H1 (cell line): ENCODE measurements around the gene EGLN3. TPM values are rescaled to one million over a fixed set of nuclear protein-coding genes. Genes with fewer than 3 reads are reported as not detected.

ENCODE experiments used
- polyA plus RNA-seq, 7 experiments: library from polyadenylated mRNA; depleted of rRNA in 3 of 7; stranded (reverse) in 5 of 7; unstranded in 2 of 7; fragments of >200 nt in 5 of 7; fragments of 200-250 nt in 2 of 7; gene quantifications; 1 replicate in 5 of 7; 2 replicates in 1 of 7; 4 replicates in 1 of 7; pipeline versions ENCODE4 v1.2.1 to v1.2.3, GENCODE V29; 2011 to 2013; ENCODE audit warnings: missing spikeins in 2 of 7, mixed read lengths in 2 of 7
- total RNA-seq: library from RNA; stranded (reverse); fragmentation: NEBNext Ultra II Directional; extraction: Animal tissue kit (Norgen Biotek cat#: 25700); gene quantifications from 2 replicates; pipeline ENCODE4 v1.2.1, GENCODE V29; 2021
- TF ChIP-seq, protein P1 (sequence below): fragments of 300-600 bp; sonication (generic); IDR thresholded peaks from 2 replicates; pipeline ENCODE4 v1.7.1; 2012; ENCODE audit warnings: low read length, moderate library complexity, mild to moderate bottlenecking, inconsistent platforms; ENCODE audit not compliant: insufficient replicate concordance

EGLN3 gene
- total and polyA plus RNA-seq, 2 of the 8 experiments (the other 6 are each of a cell fraction or from before 2014, with no cell fraction given): 10.6 to 27.3 TPM

- TF ChIP-seq, protein P1, sequence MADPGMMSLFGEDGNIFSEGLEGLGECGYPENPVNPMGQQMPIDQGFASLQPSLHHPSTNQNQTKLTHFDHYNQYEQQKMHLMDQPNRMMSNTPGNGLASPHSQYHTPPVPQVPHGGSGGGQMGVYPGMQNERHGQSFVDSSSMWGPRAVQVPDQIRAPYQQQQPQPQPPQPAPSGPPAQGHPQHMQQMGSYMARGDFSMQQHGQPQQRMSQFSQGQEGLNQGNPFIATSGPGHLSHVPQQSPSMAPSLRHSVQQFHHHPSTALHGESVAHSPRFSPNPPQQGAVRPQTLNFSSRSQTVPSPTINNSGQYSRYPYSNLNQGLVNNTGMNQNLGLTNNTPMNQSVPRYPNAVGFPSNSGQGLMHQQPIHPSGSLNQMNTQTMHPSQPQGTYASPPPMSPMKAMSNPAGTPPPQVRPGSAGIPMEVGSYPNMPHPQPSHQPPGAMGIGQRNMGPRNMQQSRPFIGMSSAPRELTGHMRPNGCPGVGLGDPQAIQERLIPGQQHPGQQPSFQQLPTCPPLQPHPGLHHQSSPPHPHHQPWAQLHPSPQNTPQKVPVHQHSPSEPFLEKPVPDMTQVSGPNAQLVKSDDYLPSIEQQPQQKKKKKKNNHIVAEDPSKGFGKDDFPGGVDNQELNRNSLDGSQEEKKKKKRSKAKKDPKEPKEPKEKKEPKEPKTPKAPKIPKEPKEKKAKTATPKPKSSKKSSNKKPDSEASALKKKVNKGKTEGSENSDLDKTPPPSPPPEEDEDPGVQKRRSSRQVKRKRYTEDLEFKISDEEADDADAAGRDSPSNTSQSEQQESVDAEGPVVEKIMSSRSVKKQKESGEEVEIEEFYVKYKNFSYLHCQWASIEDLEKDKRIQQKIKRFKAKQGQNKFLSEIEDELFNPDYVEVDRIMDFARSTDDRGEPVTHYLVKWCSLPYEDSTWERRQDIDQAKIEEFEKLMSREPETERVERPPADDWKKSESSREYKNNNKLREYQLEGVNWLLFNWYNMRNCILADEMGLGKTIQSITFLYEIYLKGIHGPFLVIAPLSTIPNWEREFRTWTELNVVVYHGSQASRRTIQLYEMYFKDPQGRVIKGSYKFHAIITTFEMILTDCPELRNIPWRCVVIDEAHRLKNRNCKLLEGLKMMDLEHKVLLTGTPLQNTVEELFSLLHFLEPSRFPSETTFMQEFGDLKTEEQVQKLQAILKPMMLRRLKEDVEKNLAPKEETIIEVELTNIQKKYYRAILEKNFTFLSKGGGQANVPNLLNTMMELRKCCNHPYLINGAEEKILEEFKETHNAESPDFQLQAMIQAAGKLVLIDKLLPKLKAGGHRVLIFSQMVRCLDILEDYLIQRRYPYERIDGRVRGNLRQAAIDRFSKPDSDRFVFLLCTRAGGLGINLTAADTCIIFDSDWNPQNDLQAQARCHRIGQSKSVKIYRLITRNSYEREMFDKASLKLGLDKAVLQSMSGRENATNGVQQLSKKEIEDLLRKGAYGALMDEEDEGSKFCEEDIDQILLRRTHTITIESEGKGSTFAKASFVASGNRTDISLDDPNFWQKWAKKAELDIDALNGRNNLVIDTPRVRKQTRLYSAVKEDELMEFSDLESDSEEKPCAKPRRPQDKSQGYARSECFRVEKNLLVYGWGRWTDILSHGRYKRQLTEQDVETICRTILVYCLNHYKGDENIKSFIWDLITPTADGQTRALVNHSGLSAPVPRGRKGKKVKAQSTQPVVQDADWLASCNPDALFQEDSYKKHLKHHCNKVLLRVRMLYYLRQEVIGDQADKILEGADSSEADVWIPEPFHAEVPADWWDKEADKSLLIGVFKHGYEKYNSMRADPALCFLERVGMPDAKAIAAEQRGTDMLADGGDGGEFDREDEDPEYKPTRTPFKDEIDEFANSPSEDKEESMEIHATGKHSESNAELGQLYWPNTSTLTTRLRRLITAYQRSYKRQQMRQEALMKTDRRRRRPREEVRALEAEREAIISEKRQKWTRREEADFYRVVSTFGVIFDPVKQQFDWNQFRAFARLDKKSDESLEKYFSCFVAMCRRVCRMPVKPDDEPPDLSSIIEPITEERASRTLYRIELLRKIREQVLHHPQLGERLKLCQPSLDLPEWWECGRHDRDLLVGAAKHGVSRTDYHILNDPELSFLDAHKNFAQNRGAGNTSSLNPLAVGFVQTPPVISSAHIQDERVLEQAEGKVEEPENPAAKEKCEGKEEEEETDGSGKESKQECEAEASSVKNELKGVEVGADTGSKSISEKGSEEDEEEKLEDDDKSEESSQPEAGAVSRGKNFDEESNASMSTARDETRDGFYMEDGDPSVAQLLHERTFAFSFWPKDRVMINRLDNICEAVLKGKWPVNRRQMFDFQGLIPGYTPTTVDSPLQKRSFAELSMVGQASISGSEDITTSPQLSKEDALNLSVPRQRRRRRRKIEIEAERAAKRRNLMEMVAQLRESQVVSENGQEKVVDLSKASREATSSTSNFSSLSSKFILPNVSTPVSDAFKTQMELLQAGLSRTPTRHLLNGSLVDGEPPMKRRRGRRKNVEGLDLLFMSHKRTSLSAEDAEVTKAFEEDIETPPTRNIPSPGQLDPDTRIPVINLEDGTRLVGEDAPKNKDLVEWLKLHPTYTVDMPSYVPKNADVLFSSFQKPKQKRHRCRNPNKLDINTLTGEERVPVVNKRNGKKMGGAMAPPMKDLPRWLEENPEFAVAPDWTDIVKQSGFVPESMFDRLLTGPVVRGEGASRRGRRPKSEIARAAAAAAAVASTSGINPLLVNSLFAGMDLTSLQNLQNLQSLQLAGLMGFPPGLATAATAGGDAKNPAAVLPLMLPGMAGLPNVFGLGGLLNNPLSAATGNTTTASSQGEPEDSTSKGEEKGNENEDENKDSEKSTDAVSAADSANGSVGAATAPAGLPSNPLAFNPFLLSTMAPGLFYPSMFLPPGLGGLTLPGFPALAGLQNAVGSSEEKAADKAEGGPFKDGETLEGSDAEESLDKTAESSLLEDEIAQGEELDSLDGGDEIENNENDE: no peak
Observed at GRCh38 chr14:33986804-33987203, 35.9 kb upstream of the EGLN3 start (continued).
